Activated T-cell treated with anti-CD3 and anti-CD28 coated beads for 48 hours (primary cell): ENCODE data around the gene PSMB2.
A peak's percentile ranks its signal among the peaks of the same experiment; 100 is the strongest.
"Not testable (repeated sequence)": the region's sequence is repeated elsewhere in the genome, so short reads cannot be mapped to it uniquely, and the experiment has no call there.

ENCODE experiments used
- DNase-seq: peaks from one replicate; pipeline ENCODE4 v3.0.0-alpha.2; 2020; ENCODE audit warnings: low read depth

PSMB2 gene

DNA sequence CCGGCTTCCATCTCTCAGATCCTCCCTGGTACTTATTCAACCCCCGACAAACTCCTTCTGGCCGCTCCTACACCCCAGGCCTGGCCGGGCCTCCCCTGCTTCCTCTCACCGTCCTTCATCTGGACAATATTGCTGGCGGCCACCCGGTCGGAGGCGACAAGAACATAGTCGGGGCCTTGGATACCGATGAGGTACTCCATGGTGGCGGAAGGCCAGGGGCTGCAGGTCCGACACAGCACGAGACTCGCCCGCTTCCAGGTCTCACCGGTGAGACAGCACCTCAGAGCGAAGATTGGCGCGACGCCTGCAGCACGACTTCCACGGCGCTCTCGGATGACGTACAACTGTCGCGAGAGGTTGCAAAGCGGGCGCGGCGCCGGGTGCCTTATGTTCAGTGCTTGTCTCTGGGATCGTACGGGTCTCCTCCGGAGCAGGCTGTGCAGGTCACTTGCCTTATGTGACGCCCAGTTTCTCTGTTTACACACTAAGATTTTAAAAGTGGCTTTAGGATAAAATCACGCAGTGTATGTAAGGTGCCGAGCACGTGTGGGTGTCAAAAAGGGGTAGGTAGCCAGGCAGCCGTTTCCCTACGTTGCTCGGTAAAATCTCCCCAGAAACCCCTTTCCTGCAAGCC, at the start of gene PSMB2:
Gene PSMB2, minus strand, starts transcription at position 294 of the 634 bp plus-strand sequence. Its CDS starts 94 bp downstream, at position 200.
- DNase-seq: peak; percentile 94

DNA sequence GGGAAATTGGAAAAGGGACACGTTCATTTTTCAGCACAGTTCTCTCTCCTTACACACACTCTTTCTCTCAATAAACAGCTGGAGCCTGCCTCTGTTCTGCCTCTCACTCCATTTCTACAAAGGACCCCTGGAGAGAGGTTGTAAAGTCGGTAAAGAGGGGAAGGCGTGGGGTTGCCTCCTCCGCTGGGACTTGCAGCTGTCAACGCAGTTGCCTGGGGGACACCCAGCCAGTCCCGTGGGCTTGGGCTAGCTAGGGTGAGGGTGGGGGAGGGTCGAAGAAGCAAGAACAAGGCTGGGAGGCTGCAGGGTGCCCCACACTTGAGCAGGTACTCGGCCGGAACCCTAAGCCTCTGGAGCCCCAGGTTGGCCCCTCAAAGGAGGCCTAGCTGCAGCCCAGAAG, 49.8 kb upstream of the PSMB2 start:
- no peak for DNase-seq

DNA sequence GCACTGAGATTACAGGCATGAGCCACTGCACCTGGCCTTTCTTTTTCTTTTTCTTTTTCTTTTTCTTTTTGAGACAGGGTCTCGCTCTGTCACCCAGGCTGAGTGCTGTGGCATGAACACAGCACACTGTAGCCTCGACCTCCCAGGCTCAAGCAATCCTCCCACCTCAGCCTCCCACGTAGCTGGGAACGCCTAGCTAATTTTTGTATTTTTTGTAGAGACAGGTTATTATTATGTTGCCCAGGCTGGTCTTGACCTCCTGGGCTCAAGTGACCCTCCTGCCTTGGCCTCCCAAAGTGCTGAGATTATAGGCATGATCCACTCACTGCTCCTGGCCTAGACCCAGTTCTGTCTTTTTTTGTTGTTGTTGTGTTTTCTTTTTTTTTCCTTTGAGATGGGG, 48.8 kb upstream of the PSMB2 start:
- not testable (repeated sequence) for DNase-seq

DNA sequence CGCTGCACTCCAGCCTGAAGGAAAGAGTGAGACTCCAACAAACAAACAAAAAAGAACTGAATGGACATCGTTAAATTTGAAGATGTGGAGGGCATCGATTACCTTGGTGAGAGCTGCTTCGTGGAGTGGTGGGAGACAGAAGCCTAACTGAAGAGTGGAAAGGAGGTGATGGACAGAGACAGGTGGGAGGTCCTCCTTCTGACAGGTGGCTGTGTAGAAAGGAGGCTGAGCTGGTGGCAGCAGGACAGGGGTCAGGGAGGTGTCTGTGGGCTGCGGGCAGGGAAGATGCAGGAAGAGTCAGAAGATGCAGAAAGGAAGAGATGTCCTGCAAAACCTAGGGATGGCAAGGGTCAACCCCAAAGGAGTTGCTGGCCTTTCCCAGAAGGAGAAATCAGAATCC, 46.8 kb upstream of the PSMB2 start:
- no peak for DNase-seq

DNA sequence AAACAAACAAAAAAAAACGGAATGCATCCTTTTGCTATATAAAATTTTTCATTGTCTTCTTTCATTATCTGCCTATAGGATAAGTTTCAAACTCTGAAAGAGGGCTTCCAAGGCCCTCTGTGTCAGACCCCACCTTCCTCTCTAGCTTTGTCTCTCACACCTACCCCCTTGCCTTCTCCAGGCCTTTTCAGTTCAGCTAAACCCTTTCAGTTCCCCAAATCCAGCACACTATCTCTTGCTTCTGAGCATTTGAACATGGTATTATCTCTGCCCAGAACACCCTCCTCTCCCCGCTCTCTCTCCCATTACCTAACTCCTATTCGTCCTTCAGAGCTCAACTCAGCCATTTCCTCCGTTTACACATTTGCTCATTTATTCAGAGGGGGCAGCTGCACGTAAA, 41.7 kb upstream of the PSMB2 start:
- DNase-seq: no peak

DNA sequence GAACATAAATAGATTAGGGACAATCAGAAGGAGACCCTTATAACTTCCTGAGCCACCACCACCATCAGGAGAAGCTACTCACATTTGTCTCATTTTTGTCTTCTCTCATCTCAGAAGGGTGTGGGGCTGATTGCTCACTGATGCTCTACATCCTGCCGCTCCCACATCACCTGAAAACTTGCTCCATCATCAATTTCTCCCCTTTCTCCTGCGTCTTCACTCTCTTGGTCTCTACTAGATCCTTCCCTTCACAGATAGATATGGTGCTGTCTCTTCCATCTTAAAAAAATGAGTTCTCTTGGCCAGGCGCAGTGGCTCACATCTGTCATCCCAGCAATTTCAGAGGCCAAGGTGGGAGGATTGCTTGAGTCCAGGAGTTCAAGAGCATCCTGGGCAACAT, 38.9 kb upstream of the PSMB2 start:
- DNase-seq: no peak

DNA sequence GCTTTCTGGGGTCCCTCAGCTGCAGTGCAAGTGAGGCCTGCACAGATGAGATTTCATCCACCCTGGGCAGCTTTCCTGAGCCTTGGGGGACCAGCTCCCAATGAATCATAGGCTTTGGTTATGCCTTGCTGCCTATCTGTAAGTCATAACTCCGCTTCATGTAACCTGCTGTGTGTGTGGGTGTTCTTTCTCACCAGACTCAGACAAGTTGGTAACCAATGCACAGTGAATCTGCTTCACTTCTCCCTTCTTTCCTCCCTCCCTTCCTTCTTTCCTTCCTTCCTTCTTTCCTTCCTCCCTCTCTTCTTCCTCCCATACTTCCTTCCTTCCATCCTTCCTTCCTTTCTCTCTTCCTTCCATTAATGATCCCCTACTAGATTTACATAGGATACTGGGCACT, 34.4 kb upstream of the PSMB2 start:
- no peak for DNase-seq

DNA sequence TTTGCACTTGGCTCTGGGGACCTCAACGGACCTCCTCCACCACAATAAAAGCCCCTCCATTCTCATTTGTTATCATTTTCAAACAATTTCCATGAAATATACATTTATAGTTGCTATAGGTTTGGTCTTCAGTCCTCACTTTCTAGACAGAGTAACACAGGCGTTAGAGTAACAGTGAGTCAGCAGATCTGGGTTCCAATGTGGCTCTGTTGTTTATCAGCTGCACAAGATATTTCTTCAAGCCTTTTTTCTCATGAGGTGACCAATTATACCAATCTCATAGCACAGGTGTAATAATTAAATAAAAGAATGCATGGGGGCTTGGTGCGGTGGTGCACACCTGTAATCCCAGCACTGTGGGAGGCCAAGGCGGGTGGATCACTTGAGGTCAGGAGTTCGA, 32.8 kb upstream of the PSMB2 start:
- DNase-seq: no peak

DNA sequence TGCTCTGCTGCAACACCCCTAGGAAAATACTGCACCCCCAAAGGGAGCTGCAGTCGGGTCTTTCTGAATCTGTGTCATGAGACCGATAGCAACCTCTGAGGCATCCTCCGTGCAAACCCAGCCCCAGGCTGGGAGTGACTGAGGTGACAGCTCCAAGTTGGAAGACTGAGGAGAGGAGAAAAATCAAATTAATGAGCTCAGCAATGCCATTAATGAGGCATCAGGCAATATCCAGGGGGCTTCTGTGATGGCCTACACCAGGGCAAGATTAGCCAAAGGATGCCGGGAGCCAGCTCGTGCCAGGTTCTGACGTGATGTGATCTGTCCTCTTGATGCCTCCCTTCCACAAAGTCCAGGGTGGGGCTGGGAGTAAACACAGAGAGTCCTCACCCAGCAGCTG, 30.8 kb upstream of the PSMB2 start:
- DNase-seq: no peak

DNA sequence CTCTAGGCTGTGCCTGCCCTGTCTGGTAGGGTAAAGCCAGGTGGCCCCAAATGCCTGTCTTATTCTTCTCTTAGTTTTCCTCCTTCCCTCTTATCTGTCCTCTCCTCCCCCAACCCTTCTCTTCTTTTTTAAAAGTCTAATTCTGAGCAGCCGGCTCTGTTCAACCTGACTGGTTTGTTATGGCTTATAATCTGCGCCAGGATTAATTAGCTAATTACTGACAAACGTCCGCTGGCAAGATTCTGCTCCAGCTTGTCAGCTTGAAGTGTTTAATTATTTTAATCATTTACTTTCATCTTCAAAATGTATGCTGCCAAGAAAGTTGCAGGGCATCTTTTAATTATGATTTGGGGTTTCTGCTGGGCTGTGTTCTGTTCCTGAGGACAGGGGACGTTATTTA, 27.2 kb upstream of the PSMB2 start:
- no peak for DNase-seq

DNA sequence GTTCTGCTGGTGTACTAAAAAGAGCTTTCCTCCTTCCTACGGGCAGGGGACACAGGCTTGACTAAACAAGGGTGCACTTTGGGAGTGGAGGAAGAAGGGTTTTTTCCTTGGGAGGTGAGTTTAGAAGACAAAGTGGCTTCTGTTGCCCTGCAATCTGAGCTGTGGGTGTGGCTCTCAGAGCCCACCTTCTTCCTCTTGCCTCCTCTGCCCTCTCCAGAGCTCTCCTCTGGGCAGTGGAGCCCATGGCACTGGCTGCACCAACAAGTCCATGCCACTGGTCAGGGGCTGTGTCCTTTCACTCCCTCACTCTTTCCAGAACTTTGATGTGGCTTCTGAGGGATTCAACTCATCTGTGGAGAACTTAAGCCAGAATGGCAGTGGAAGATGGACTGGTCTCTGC, 25.6 kb upstream of the PSMB2 start:
- DNase-seq: no peak

DNA sequence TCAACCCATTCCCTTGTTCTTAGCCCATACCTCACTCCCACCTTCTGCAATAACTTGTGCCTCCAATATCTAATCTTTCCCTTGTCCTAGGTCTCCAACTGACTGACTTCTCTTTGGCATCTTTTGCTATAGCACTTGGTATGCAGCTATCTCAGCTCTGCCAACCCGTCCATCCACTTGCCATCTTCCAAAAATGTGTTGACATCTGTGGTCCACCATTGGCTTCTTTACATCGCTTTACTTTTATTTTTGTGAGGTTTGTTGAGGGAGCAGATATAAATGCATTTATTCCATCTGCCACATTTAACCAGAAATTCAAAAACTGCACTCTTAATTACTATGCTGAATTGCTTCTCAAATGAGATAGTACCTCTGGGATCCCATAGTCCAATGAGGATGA, 24.9 kb upstream of the PSMB2 start:
- no peak for DNase-seq

DNA sequence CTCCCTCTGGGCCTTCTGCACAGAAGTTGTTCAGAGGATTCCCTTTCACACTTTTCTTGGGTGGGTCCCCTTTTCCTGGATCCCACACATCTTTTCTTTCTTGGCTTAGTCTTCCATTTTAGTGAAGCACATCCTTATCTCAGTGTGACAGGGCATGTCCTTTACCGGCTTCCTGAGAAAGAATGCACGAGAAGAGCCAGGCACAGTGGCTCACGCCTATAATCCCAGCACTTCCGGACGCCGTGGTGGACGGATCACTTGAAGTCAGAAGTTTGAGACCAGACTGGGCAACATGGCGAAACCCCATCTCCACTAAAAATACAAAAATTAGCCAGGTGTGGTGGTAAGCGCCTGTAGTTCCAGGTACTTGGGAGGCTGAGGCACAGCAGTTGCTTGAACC, 22.1 kb upstream of the PSMB2 start:
- no peak for DNase-seq

DNA sequence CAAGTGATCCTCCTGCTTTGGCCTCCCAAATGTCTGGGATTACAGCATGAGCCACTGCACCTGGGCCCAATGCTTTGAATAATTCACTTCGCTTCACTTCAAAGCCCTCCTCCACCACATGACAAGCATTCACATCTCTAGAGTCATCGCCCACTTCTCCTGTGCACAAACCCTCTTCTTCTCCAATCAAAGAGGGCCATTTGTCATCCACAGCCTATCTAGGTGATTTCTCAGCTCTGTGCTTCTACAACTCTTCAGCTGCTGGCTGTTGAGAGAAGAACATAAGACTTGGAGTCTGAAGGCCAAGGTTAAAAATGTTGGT, 20.1 kb upstream of the PSMB2 start:
- no peak for DNase-seq

DNA sequence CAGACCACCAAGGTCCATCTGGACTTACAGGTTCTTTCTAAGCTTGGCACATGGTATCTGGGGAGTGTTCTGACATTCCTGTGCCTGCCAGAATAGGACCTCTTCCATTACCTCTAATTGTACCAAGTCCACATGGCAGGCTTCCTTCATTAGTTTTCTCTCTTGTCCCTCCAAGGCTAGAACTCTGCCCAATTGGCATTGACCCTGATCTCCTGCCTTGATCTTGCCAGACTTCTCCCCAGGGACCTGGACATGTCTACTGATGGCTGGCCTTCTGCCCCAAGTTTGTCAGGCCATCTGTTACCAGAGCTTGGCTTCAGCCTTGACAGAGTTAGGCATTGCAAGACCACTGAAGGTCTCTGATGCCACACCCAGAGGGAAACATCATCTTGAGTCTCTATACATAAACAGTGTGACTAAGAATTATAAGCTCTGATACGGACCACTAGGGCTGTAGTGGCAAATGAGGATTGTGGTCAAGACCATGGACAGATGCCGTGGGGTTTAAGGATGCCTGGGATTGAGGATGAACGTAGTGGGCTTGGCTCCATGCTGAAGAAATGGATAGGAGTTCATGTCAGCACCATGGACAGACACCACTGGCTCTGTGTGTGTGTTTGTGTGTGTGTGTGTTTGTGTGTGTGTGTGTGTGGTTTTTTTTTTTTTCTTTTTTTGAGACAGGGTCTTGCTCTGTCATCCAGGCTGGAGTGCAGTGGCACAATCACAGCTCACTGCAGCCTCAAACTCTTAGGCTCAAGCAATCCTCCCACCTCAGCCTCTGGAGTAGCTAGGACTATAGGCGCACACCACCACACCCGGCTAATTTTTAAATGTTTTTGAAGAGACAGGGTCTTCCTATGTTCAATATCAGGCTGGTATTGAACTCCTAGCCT, 19.5 kb upstream of the PSMB2 start:
- DNase-seq: no peak

DNA sequence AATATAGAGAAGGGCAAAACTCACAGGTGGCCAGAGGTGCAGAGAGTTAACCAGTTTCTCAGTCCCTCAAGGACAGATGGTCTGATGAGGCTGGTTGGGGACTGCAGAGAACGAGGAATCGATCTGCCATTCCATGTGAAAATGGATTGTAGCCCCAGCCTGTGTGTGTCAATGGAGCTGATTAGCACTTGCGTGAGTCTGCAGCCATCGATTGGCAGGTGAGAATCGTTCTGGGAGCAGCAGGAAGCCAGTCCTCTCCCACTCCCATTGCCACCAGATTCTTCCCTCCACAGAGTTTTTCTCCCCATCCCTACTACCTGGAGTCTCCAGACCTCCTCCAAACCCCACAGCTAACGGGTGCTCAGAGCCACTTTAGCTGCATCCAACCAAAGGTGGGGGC, 18.3 kb upstream of the PSMB2 start:
- DNase-seq: no peak

DNA sequence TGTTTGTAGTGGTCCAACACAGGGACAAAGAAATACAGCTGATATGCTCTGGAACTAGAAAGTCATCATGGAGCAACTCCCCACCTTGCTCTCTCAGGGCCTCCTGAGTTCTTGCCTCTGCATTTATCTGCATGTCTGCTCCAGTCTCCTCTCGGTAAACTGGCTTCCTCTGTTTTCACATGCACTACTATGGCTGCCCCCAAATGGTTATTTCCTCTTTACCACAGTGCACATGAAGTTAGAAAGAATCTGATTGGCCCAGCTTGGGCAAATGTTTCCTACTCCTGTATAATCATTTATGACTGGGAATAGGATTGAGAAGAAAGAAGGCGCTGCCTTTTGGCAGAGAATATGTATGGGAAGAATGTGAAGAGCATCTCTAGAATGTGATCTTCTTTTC, 16.5 kb upstream of the PSMB2 start:
- no peak for DNase-seq

DNA sequence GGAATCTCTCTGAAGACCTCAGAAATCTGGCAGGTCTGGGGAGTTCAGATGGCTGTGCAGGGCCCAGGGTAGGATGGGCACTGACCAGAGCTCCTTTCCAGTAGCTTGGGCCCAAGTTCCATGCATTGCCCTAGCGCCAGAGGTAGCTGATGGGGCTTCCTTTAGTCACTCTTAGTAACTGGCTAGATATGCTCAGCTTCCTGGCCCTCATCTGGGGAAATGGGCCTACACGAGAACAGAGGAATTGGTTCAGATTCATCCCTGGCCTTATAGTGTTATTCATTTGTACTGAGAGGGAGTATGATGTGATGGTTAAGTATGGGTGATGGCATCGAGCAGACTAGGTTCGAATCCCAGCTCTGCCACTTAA, 15.5 kb upstream of the PSMB2 start:
- DNase-seq: no peak

DNA sequence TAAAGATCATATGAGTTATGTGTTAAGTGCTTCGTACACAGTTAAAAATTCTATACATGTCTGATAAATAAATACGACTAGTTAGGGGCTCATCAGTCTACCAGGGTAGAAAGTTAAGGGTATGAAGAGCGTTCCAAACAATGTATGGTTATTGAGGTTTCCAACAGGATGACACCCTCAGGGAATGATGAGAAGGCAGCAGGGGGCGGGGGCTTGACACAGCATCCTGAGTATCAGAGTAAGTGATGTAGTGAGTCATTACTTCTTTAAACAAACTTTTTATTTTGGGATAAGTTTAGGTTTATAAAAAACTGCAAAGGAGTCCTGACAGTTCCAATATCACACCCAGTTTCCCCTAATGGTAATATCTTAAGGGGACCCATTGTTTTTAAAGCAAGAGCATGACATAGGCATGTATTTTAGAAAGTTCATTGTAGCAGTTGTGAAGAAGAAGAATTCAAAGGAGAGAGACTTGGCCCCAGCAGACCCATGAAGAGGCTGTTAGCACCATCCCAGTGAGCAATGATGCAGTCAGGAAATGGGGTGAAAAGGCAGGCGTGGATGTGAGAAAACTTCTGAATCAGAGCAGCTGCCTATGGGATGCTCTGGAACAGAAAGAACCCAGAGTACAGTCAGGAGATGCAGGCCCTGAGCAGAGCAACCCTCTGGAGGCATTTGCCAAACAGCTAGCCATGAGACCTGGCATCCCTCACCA, 15.0 kb upstream of the PSMB2 start:
- no peak for DNase-seq

DNA sequence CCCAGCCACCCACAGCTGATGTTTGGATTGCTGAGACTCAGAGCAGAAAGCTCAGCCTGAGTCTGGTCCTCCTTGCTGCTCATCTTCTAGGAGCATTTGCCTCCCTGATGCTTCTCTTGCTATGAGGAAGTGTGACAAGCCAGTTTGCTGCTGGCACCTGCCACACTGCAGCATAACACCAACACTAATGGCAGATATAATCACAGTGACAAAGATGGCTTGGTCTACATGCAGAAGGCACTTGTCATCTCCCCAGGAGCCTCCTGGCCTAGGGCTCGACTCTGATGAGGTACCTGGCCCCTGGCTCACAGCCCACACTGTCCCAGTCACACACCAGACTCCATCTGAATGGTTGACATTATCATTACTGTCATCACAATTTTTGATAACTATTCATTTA, 13.9 kb upstream of the PSMB2 start:
- DNase-seq: no peak

DNA sequence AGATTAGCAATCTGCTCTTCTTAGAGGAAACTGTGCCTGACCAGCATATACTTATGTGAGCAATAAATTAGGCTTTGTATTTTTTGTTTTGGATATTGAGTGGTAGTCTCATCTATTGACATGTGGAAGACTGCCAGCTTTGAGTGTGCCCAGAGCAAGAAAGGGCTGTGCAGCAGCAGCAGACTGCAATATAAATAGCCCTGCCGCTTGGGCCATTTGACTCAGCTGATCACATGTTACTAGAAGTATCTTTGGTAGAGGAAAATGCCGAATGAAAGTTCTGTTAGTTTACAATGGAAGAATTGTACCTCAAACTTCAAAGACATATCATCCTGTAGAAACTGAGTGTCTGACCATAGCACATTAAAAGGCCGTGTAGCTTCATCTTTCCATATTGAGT, 9.1 kb upstream of the PSMB2 start:
- DNase-seq: no peak

DNA sequence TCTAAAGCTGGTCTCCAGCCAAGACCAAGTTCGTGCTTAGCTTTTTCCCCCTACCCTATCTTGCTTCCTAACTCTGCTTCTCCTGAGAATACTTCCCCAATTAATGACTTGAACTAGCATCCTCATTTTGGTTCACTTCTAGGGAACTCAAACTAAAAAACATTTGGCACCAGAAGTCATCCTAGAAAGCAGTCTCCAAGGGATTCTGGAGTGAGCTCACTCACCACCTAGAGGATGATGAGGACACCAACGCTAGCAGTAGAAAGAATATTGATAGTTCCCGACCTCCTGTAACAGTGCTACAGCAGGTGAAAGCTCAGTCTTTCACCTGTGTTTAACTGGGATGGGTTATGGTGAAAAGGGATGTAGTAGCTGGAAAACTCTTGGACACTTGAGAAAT, 4.7 kb upstream of the PSMB2 start:
- no peak for DNase-seq

DNA sequence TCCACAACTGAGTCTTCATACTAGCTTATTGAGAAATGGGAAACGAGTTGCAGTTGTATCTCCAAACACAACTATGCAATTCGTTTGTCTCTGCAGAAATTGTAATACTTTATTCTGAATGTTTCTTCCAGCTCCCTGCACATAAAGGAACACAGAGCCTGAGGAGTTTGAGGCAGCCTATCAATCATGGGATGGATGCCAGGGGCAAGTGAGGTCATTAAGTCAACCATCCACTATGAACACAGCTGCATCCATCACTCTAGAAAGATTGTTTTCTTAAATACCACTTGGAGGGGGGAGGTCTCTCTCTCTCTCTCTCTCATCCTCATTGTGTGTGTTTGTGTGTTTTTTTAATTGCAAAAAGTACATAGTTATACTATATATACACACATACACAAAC, 2.9 kb upstream of the PSMB2 start:
- no peak for DNase-seq
